Raji (cell line): ENCODE results near the gene KRT80.

Experiments
- POLR2A ChIP-seq: IDR thresholded peaks from 2 replicates; pipeline ENCODE4 v1.6.1; 2011; ENCODE audit warnings: low read depth, low read length, control low read depth; ENCODE audit not compliant: insufficient read depth

The KRT80 gene

DNA sequence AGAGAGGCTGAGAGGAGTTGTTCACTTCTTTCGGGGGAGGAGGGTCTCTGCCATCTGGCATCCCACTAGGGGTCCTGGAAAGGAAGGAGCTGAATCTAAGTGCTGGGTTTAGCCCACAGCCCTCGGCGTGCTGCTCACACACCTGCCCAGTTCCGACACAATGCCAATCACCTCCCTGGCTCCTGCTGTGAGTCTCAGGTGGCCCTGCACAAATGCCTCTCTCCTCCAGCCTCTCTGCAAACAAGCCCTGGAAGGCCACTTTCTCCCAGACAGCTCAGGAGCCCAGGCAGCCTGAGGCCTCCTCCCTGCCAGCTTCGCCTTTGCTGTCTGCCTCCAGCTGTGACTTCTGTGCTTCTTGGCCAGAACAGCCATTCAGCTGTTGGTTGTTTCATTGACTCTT lies 61.1 kb downstream of the KRT80 start:
- no peak for TF ChIP-seq POLR2A

DNA sequence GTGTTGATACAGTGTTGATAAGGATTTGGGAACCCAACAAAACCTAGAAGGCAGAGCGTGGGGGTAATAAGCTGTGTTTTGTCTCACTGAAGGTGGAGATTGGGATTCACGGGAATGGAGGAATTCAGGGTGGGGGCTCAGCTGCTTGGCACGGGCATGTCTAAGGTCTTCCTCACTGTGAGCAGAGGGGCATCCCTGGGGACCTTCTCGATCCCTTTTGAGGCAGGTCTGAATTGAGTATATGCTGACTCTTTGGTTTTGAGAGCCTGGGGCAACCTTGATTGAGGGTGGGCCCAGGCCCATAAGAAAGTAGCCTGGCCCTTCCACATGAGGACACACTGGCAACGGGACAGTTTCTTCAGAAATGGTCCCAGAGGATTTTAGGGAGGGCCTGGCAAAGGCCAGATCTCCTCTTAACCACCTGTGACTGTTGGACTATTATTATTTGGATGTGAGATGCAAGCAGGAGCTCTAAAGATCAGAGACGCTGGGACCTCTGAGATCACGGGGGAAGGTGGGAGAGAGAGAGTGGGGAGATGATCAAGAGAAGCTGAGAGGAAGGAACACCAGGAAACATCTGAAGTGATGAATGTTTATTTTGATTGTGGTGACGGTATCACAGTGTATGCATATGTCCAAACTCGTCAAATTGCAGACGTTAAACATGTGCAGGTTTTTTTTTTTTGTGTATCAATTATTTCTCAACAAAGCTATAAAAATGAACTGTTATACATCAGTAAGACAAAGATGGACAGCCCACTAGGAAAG lies 63.9 kb downstream of the KRT80 start:
- TF ChIP-seq POLR2A = no peak

- TF ChIP-seq POLR2A = no peak
These were observed 64.9 kb downstream of the KRT80 start for GRCh38 chr12:52126605-52127578.

DNA sequence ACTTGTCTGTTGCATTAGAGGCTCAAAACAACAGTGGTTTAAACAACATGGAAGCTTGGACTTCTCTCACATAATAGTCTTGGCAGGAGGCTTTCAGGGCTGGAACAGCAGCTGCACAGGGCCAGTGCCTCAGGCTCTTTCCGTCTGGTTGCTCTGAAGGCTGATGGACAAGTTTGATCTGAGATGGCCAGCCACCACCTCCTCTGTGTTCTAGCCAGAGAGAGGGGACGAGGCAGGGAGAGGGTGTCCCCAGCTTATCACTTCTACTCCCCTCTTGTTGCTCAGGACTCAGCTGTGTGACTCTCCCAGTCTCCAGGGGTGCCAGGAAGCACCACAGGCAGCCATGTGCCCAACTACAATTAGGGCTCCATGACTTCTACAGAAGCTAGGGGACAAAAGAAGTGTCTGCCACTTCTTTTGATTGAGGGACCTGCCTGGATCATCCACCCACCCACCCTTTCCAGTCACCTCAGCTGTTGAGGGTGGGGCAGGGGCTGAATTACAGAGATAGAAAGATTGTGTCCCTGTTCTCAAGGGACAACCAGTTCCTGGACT lies 65.7 kb downstream of the KRT80 start:
- no peak for TF ChIP-seq POLR2A

DNA sequence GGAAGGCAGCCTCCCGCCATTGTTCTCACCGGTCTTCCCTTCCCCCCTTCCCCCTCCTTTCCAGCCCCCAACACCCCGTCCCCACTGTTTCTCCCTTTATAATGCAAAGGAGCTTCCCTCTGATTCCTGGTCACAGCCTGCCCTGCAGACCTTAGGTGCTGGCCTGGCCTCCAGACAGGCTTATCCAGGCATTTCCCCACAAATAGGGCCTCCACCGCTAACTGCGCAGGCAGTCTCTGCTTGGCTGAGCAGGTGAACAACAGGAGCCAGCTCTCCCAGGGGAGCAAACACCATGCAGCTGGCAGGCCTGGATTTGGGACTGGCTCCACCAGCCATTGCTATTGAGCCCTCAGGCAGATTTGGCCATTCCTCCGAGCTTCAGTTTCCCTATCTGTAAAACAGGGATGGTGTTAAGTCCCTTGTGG lies 66.3 kb downstream of the KRT80 start:
- TF ChIP-seq POLR2A = no peak

GRCh38 chr12:52123487-52124186 lies 68.2 kb downstream of the KRT80 start:
- TF ChIP-seq POLR2A = no peak

GRCh38 chr12:52122904-52123303 lies 68.9 kb downstream of the KRT80 start:
- no peak for TF ChIP-seq POLR2A

- no peak for TF ChIP-seq POLR2A
These were observed 69.3 kb downstream of the KRT80 start for GRCh38 chr12:52122540-52122871.

DNA sequence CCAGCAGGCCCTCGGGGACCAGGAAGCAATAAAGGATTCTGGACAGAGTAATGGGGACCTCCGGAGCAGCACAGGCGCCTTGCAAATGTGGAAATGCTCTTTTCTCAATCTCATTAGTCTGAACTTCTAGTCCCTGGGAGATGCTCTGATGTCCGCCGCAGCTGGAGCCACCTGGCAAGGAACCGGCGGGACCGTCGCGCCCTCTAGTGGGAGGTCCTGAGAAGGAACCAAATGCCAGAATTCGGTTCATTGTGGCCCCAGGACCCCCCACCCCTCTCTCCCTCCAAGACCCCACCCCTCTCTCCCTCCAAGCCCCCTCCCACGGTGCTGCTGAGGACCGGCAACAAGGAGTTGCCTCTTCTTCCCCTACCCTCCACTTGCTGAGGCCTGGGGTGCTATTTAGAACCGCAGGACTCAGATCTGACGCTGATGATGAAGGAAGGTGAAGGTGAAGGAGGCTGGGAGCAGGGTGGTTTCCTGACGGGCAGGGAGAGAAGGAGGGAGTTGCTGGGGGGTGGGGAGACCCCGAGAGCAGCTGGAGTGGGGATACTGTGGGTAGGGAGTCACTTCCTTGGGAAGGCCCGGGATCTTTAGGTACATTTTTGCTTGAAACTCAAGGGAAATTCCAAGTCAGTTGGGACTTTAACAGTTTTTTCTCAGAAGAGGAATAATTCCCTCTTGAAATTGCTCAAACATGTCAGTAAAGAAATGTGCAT lies 69.8 kb downstream of the KRT80 start:
- no peak for TF ChIP-seq POLR2A

DNA sequence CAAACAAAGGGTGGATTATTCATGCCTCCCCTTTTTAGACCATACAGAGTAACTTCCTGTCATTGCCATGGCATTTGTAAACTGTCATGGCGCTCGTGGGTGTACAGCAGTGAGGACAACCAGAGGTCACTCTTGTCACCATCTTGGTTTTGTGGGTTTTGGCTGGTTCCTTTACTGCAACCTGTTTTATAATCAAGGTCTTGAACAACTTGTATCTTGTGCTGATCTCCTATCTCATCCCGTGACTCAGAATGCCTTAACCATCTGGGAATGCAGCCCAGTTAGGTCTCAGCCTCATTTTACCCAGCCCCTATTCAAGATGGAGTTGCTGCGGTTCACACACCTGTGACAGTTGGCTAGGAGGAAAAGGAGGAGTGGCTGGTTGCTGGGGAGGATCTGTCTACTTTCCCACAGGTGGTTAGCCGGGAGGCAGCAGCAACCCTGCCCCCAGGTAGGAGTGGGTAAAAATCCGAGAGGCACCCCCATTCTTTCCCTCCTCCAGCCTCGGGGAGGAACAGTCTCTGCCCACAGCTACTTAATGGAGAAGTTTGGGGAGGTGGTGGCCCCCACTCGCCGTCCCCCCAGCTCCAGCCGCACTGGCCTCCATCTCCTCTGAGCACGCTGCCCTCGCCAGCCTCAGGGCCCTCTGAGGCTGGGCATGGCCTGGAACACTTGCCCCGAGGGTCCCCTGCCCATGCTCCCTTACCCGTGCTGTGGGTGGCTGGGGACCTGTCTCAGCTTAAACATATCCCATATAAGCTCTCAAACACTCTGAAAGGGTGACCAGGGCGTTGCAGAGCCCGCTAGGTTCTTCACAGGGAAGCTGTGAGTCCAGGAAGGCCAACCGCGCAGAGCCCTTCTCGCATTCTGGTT lies 70.6 kb downstream of the KRT80 start:
- no peak for TF ChIP-seq POLR2A

DNA sequence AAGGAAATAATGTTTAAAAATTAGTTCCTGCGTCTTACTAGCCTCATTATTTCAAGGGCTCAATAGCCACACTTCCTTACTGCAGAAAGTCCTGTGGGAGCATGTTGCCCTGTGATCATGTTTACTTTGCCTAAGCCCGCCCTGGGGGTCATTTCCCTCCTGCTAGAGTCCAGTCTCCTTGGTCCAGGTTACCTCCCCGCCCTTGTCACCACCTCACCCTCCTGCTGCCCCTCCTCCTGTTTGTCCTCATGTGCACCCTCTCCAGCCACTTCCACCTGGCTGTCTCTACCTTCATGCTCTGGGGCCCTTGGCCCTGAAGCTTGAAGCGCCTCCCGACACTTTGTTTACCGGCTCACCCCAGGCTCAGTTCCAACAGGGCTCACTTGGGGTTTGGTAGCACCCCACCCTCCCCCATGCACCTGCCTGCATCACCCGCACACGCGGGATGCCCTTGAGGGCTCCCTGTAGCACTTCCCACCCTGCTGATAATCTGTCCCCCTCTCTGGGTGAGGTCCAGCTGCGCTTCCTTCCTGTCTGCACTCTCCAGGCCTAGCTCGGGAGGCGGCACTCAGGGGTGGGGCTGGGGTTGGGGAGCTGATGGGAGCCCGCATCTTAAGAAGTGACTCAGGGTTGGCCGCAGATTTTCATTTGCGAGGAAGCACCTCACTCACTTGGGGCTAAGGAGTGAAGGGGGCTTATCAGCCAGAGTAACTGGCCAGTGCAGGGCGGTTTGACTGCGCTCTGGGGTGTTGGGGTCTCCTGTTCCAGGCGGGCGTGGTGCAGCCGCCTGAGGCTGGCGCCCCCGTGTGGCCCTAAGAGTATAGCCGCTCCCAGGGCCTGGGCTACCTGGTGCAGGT lies 72.2 kb downstream of the KRT80 start:
- TF ChIP-seq POLR2A = no peak
